ENCODE results near the gene ZNF436.

Gene ZNF436

DNA sequence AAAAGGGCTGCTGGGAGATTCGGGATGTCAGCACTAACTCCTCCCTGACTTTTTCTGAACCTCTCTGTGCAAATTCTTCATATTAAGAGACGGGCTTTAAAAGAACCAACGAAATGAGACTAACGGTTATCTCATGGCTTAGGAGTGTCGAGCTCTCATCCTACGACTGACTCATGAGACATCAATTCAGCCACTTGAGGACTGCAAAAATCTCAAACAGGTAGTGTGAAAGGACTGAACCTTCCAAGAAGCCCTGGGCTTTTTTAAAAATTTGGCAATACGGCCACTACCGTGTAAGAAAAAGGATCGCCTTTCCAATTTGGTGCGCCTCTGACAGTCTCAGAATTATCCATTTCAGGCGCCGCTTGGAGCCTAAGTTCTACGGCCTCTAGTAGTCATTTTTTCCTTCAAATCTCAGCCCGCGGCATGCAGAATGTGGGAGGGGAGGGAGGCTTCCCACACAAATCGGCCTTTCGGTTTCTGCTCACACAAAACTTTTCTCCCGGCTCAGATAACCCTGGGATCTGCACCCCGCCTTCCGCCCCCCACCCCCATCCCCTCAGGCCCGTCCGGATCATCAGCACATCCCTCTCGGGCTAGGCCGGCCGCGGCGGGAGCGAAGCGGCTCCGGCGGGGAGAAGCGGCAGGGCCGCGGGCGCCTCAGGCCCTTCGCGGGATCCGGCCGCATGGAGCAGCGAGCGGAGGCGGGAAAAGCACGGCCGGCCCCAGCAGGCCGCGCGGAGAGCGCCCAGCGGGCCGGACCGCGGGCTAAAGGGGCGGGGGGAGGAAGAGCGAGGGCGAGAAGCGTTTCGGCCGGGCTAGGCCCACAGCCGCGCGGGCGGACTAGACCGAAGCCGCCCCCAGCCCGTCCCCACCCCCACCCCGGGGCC lies 26.2 kb downstream of the ZNF436 start:
- H3K4me2 ChIP-seq (ENCODE audit: low read length, poor library complexity, severe bottlenecking), result peak overlapping the region; percentile 39
- H3K27ac ChIP-seq (ENCODE audit: low read length, poor library complexity, severe bottlenecking), result peak overlapping the region; percentile 97
- H3K4ac ChIP-seq (ENCODE audit: low read depth in 1 of 2, low read length in 2 of 2), result peak overlapping the region; percentile 81 to 94
- H3K18ac ChIP-seq (ENCODE audit: low read depth in 1 of 2, low read length in 2 of 2), result peak overlapping the region; percentile 83 to 92
- H3K23ac ChIP-seq (ENCODE audit: low read length in 2 of 2), result peak overlapping the region in 1 of 2 experiments; percentile 94
- DNase-seq, result peak; percentile 87
- H2BK12ac ChIP-seq (ENCODE audit: low read length in 2 of 2), result peak overlapping the region in 1 of 2 experiments; percentile 29
- no peaks in the 10 kb centered on the region for H3K4me1 ChIP-seq (ENCODE audit: control insufficient read depth, insufficient read depth, low read depth, low read length)
- H2BK5ac ChIP-seq (ENCODE audit: low read depth, low read length, poor library complexity, severe bottlenecking), result peak overlapping the region; percentile 99
- H2BK120ac ChIP-seq (ENCODE audit: low read depth, low read length), result peak overlapping the region; percentile 99
- peak overlapping the region; percentile 89 to 99 for H3K14ac ChIP-seq (ENCODE audit: low read length in 2 of 2)
- peak overlapping the region; percentile 94 for H3K9ac ChIP-seq (ENCODE audit: low read length)
- peak overlapping the region; percentile 93 to 94 for H3K4me3 ChIP-seq (ENCODE audit: insufficient read depth in 1 of 2, low read depth in 1 of 2, low read length in 2 of 2)
- H4K8ac ChIP-seq (ENCODE audit: low read length), result peak overlapping the region; percentile 60
- peak overlapping the region; percentile 96 for H2AK5ac ChIP-seq (ENCODE audit: low read length, severe bottlenecking)
- H3K27me3 ChIP-seq (ENCODE audit: control insufficient read depth in 1 of 2, insufficient read depth in 1 of 2, low read length in 2 of 2), result no peaks in the 10 kb centered on the region
- peak overlapping the region; percentile 42 for H2AFZ ChIP-seq (ENCODE audit: low read depth, low read length)
- WGBS, result 2% methylated on average over 14 of the region's 66 CpGs
- H3K36me3 ChIP-seq (ENCODE audit: control insufficient read depth in 1 of 2, insufficient read depth in 2 of 2, low read depth in 1 of 2, low read length in 2 of 2), result no peaks in the 10 kb centered on the region
- H4K91ac ChIP-seq (ENCODE audit: low read length), result peak overlapping the region; percentile 98
- H3K79me1 ChIP-seq (replicated peaks; ENCODE audit: low read length, poor library complexity, severe bottlenecking), result peaks cover 4% of the 10 kb centered on the region
- no peaks in the 10 kb centered on the region for H3K9me3 ChIP-seq (ENCODE audit: control insufficient read depth, low read length)
- peak overlapping the region; percentile 96 for H2BK15ac ChIP-seq (ENCODE audit: low read depth, poor library complexity, severe bottlenecking)

GRCh38 chr1:23341931-23342692 lies 27.5 kb downstream of the ZNF436 start:
- Histone ChIP-seq H3K36me3 (ENCODE audit: control insufficient read depth in 1 of 2, insufficient read depth in 2 of 2, low read depth in 1 of 2, low read length in 2 of 2) (peaks cover 4 to 10% of the 10 kb centered on the region in 2 experiments), H2BK12ac (ENCODE audit: low read length in 2 of 2) (no peak overlapping the region), H3K9me3 (ENCODE audit: control insufficient read depth, low read length) (no peaks in the 10 kb centered on the region), H3K18ac (ENCODE audit: low read depth in 1 of 2, low read length in 2 of 2) (no peak overlapping the region), H3K79me1 (replicated peaks; ENCODE audit: low read length, poor library complexity, severe bottlenecking) (peaks cover 4% of the 10 kb centered on the region), H2BK5ac (ENCODE audit: low read depth, low read length, poor library complexity, severe bottlenecking) (no peak overlapping the region), H2AFZ (ENCODE audit: low read depth, low read length) (no peak overlapping the region), H3K14ac (ENCODE audit: low read length in 2 of 2) (no peak overlapping the region), H2BK120ac (ENCODE audit: low read depth, low read length) (no peak overlapping the region), H2AK5ac (ENCODE audit: low read length, severe bottlenecking) (no peak overlapping the region), H4K91ac (ENCODE audit: low read length) (no peak overlapping the region), H3K4ac (ENCODE audit: low read depth in 1 of 2, low read length in 2 of 2) (no peak overlapping the region), H4K8ac (ENCODE audit: low read length) (no peak overlapping the region), H2BK15ac (ENCODE audit: low read depth, poor library complexity, severe bottlenecking) (no peak overlapping the region), H3K4me1 (ENCODE audit: control insufficient read depth, insufficient read depth, low read depth, low read length) (no peaks in the 10 kb centered on the region), H3K4me2 (ENCODE audit: low read length, poor library complexity, severe bottlenecking) (peak overlapping the region; percentile 74), H3K9ac (ENCODE audit: low read length) (peak overlapping the region; percentile 94), H3K23ac (ENCODE audit: low read length in 2 of 2) (no peak overlapping the region), H3K27ac (ENCODE audit: low read length, poor library complexity, severe bottlenecking) (peak overlapping the region; percentile 59), H3K4me3 (ENCODE audit: insufficient read depth in 1 of 2, low read depth in 1 of 2, low read length in 2 of 2) (peak overlapping the region in 1 of 2 experiments; percentile 93), H3K27me3 (ENCODE audit: control insufficient read depth in 1 of 2, insufficient read depth in 1 of 2, low read length in 2 of 2) (no peaks in the 10 kb centered on the region)
- 49% methylated on average over 7 of the region's 10 CpGs for WGBS
- peak; percentile 26 for DNase-seq

DNA sequence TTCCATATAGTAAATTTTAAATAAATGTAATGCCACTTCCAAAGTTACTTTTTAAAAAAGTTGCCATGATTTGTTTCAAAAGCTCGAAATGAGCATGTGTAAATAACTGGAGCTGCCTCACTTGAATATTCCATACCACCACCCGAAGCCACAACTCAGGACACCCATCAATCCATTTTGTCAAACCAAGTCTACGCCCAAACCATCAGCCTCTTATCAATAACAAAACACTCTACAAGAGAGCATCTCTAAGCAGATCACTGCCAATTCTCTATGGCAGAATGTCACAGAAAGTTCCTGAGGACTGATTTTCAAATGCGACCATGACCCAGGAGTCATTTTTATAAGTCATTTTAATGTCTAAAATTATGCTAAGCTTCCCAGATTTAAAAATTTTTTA lies 30.0 kb downstream of the ZNF436 start:
- DNase-seq, result no peak
- Histone ChIP-seq H3K27ac (ENCODE audit: low read length, poor library complexity, severe bottlenecking) (no peak overlapping the region), H3K4me2 (ENCODE audit: low read length, poor library complexity, severe bottlenecking) (no peak overlapping the region), H3K9ac (ENCODE audit: low read length) (peak overlapping the region; percentile 94), H3K9me3 (ENCODE audit: control insufficient read depth, low read length) (no peaks in the 10 kb centered on the region), H2BK5ac (ENCODE audit: low read depth, low read length, poor library complexity, severe bottlenecking) (no peak overlapping the region), H4K91ac (ENCODE audit: low read length) (no peak overlapping the region), H3K18ac (ENCODE audit: low read depth in 1 of 2, low read length in 2 of 2) (no peak overlapping the region), H2BK12ac (ENCODE audit: low read length in 2 of 2) (no peak overlapping the region), H3K14ac (ENCODE audit: low read length in 2 of 2) (no peak overlapping the region), H3K27me3 (ENCODE audit: control insufficient read depth in 1 of 2, insufficient read depth in 1 of 2, low read length in 2 of 2) (no peaks in the 10 kb centered on the region), H2BK15ac (ENCODE audit: low read depth, poor library complexity, severe bottlenecking) (no peak overlapping the region), H3K4ac (ENCODE audit: low read depth in 1 of 2, low read length in 2 of 2) (no peak overlapping the region), H3K4me1 (ENCODE audit: control insufficient read depth, insufficient read depth, low read depth, low read length) (no peaks in the 10 kb centered on the region), H4K8ac (ENCODE audit: low read length) (no peak overlapping the region), H3K79me1 (replicated peaks; ENCODE audit: low read length, poor library complexity, severe bottlenecking) (no peaks in the 10 kb centered on the region), H3K23ac (ENCODE audit: low read length in 2 of 2) (no peak overlapping the region), H2AFZ (ENCODE audit: low read depth, low read length) (no peak overlapping the region), H2BK120ac (ENCODE audit: low read depth, low read length) (no peak overlapping the region), H3K4me3 (ENCODE audit: insufficient read depth in 1 of 2, low read depth in 1 of 2, low read length in 2 of 2) (peak overlapping the region in 1 of 2 experiments; percentile 93), H2AK5ac (ENCODE audit: low read length, severe bottlenecking) (no peak overlapping the region), H3K36me3 (ENCODE audit: control insufficient read depth in 1 of 2, insufficient read depth in 2 of 2, low read depth in 1 of 2, low read length in 2 of 2) (peaks cover 19 to 24% of the 10 kb centered on the region in 2 experiments)
- WGBS, result 92% methylated on average over 3 of the region's 4 CpGs

GRCh38 chr1:23337869-23338268 lies 31.8 kb downstream of the ZNF436 start:
- H3K4me1 ChIP-seq (ENCODE audit: control insufficient read depth, insufficient read depth, low read depth, low read length), result no peaks in the 10 kb centered on the region
- no peak overlapping the region for H3K9ac ChIP-seq (ENCODE audit: low read length)
- no peak overlapping the region for H3K27ac ChIP-seq (ENCODE audit: low read length, poor library complexity, severe bottlenecking)
- H3K18ac ChIP-seq (ENCODE audit: low read depth in 1 of 2, low read length in 2 of 2), result no peak overlapping the region
- no peak overlapping the region for H3K4ac ChIP-seq (ENCODE audit: low read depth in 1 of 2, low read length in 2 of 2)
- no peak overlapping the region for H2AK5ac ChIP-seq (ENCODE audit: low read length, severe bottlenecking)
- DNase-seq, result no peak
- H3K9me3 ChIP-seq (ENCODE audit: control insufficient read depth, low read length), result no peaks in the 10 kb centered on the region
- H2BK12ac ChIP-seq (ENCODE audit: low read length in 2 of 2), result no peak overlapping the region
- H3K4me2 ChIP-seq (ENCODE audit: low read length, poor library complexity, severe bottlenecking), result no peak overlapping the region
- no peak overlapping the region for H2BK15ac ChIP-seq (ENCODE audit: low read depth, poor library complexity, severe bottlenecking)
- H3K27me3 ChIP-seq (ENCODE audit: control insufficient read depth in 1 of 2, insufficient read depth in 1 of 2, low read length in 2 of 2), result no peaks in the 10 kb centered on the region
- no peak overlapping the region for H4K8ac ChIP-seq (ENCODE audit: low read length)
- 100% methylated on average over 2 of the region's 2 CpGs for WGBS
- H4K91ac ChIP-seq (ENCODE audit: low read length), result no peak overlapping the region
- peaks cover 27 to 42% of the 10 kb centered on the region in 2 experiments for H3K36me3 ChIP-seq (ENCODE audit: control insufficient read depth in 1 of 2, insufficient read depth in 2 of 2, low read depth in 1 of 2, low read length in 2 of 2)
- H2AFZ ChIP-seq (ENCODE audit: low read depth, low read length), result no peak overlapping the region
- H2BK5ac ChIP-seq (ENCODE audit: low read depth, low read length, poor library complexity, severe bottlenecking), result no peak overlapping the region
- no peak overlapping the region for H3K14ac ChIP-seq (ENCODE audit: low read length in 2 of 2)
- no peaks in the 10 kb centered on the region for H3K79me1 ChIP-seq (replicated peaks; ENCODE audit: low read length, poor library complexity, severe bottlenecking)
- no peak overlapping the region for H3K4me3 ChIP-seq (ENCODE audit: insufficient read depth in 1 of 2, low read depth in 1 of 2, low read length in 2 of 2)
- no peak overlapping the region for H2BK120ac ChIP-seq (ENCODE audit: low read depth, low read length)
- H3K23ac ChIP-seq (ENCODE audit: low read length in 2 of 2), result no peak overlapping the region
